ENCODE measurements around the gene ARRDC1.

GRCh38 chr9:137643921-137644320 is 38.4 kb downstream of the ARRDC1 start:
- TF ChIP-seq CTCF (IDR thresholded peaks at IDR 0.05; ENCODE audit: low read depth, low read length, poor library complexity, severe bottlenecking) (no peak), EZH2phosphoT487 (IDR thresholded peaks at IDR 0.05; ENCODE audit: borderline replicate concordance, low read length) (no peak)

All from DOHH2 (cell line).